Stimulated activated CD8-positive, alpha-beta memory T cell treated with anti-CD3 and anti-CD28 coated beads, Interleukin-12 subunit alpha, Interleukin-12 subunit beta, amount 100 ng/mL, for 1 hour (primary cell): Measurements from ENCODE around the gene BATF.

Experiments
- DNase-seq: peaks from one replicate; pipeline ENCODE4 v3.0.0-alpha.2; 2020; ENCODE audit warnings: low read depth

The BATF gene

GRCh38 chr14:75563931-75564330, 41.7 kb downstream of the BATF start:
- DNase-seq = no peak

GRCh38 chr14:75565056-75565455, 42.8 kb downstream of the BATF start:
- no peak for DNase-seq

GRCh38 chr14:75566321-75566720, 44.1 kb downstream of the BATF start:
- peak; percentile 30 for DNase-seq

- no peak for DNase-seq
These were observed 44.5 kb downstream of the BATF start for GRCh38 chr14:75566752-75567151.

GRCh38 chr14:75568140-75568539, 45.9 kb downstream of the BATF start:
- no peak for DNase-seq

GRCh38 chr14:75568791-75569190, 46.5 kb downstream of the BATF start:
- DNase-seq = no peak

GRCh38 chr14:75570797-75571196, 48.5 kb downstream of the BATF start:
- DNase-seq = no peak

- DNase-seq = no peak
These were observed 49.8 kb downstream of the BATF start for GRCh38 chr14:75572104-75572503.

- DNase-seq = no peak
These were observed 54.8 kb downstream of the BATF start for GRCh38 chr14:75577090-75577489.

GRCh38 chr14:75577729-75578101, 55.4 kb downstream of the BATF start:
- DNase-seq = peak; percentile 52

- DNase-seq = peak; percentile 35
These were observed 56.0 kb downstream of the BATF start, which contains the start of gene FLVCR2 for GRCh38 chr14:75578102-75578785. Gene FLVCR2 (plus strand): TSS chr14:75578620. CDS start chr14:75578973, 353 bp downstream.

- no peak for DNase-seq
These were observed 56.6 kb downstream of the BATF start for GRCh38 chr14:75578786-75579337.

GRCh38 chr14:75579338-75579864, 57.1 kb downstream of the BATF start:
- DNase-seq = no peak

GRCh38 chr14:75579882-75580281, 57.6 kb downstream of the BATF start:
- DNase-seq = no peak

- DNase-seq = no peak
These were observed 65.1 kb downstream of the BATF start for GRCh38 chr14:75587388-75587787.

GRCh38 chr14:75589931-75590330, 67.7 kb downstream of the BATF start:
- no peak for DNase-seq

GRCh38 chr14:75591331-75591946, 69.2 kb downstream of the BATF start:
- no peak for DNase-seq

GRCh38 chr14:75591987-75592575, 69.8 kb downstream of the BATF start:
- DNase-seq = no peak

GRCh38 chr14:75595226-75595625, 73.0 kb downstream of the BATF start:
- no peak for DNase-seq
